ENCODE measurements around the gene ADGRG4.
"Not testable (repeated sequence)": the region's sequence is repeated elsewhere in the genome, so short reads cannot be mapped to it uniquely, and the experiment has no call there.

DNA sequence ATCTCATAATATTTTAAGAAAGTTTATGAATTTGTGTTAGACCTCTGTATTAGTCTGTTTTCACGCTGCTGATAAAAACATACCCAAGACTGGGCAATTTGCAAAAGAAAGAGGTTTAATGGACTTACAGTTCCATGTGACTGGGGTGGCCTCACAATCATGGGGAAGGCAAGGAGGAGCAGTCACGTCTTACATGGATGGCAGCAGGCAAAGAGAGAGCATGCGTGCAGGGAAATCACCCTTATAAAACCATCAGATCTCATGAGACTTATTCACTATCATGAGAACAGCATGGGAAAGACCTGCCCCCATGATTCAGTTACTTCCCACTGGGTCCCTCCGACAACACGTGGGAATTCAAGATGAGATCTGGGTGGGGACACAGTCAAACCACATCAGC is 14.4 kb upstream of the ADGRG4 start:
- TF ChIP-seq, protein P1, sequence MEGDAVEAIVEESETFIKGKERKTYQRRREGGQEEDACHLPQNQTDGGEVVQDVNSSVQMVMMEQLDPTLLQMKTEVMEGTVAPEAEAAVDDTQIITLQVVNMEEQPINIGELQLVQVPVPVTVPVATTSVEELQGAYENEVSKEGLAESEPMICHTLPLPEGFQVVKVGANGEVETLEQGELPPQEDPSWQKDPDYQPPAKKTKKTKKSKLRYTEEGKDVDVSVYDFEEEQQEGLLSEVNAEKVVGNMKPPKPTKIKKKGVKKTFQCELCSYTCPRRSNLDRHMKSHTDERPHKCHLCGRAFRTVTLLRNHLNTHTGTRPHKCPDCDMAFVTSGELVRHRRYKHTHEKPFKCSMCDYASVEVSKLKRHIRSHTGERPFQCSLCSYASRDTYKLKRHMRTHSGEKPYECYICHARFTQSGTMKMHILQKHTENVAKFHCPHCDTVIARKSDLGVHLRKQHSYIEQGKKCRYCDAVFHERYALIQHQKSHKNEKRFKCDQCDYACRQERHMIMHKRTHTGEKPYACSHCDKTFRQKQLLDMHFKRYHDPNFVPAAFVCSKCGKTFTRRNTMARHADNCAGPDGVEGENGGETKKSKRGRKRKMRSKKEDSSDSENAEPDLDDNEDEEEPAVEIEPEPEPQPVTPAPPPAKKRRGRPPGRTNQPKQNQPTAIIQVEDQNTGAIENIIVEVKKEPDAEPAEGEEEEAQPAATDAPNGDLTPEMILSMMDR (IDR thresholded peaks at IDR 0.05) = not testable (repeated sequence)
- TF ChIP-seq EZH2 (IDR thresholded peaks at IDR 0.05; ENCODE audit: borderline replicate concordance, insufficient read depth, low read depth, low read length, poor library complexity, severe bottlenecking) = not testable (repeated sequence)

Measured in B cell (primary cell).